CD14-positive monocyte (primary cell): ENCODE measurements around the gene PDE7B. TPM values are rescaled to one million over a fixed set of nuclear protein-coding genes. Genes with fewer than 3 reads are reported as not detected.

Source experiments
- DNase-seq, 3 donors: peaks; one replicate each; pipeline ENCODE4 v3.0.0-alpha.2; 2011 to 2022
- H2AFZ ChIP-seq: 2 replicates; pipeline ENCODE4 v1.6.0; 2012; ENCODE audit warnings: mild to moderate bottlenecking, low read depth, low read length, inconsistent platforms; ENCODE audit not compliant: insufficient read depth, poor library complexity, severe bottlenecking
- H3K27ac ChIP-seq, 2 donors: 1 replicate in 1 of 2; 2 replicates in 1 of 2; pipeline ENCODE4 v1.5.1; 2012 to 2013; ENCODE audit warnings: low read length in 2 of 2, control low read depth in 1 of 2, inconsistent platforms in 1 of 2, low read depth in 1 of 2, mild to moderate bottlenecking in 1 of 2
- H3K27me3 ChIP-seq, 2 donors: one replicate each; pipeline versions ENCODE4 v1.6.0 to v1.6.1; 2011 to 2013; ENCODE audit warnings: low read length in 2 of 2; ENCODE audit not compliant: control insufficient read depth in 2 of 2, insufficient read depth in 2 of 2
- H3K36me3 ChIP-seq, 2 donors: replicated peaks in 1 of 2; 1 replicate in 1 of 2; 2 replicates in 1 of 2; pipeline versions ENCODE4 v1.5.1 to v1.6.1; 2012 to 2013; ENCODE audit warnings: low read length in 2 of 2, control low read depth in 1 of 2, inconsistent platforms in 1 of 2, mild to moderate bottlenecking in 1 of 2; ENCODE audit not compliant: insufficient read depth in 2 of 2, control insufficient read depth in 1 of 2
- H3K4me1 ChIP-seq, 2 donors: 1 replicate in 1 of 2; 2 replicates in 1 of 2; pipeline versions ENCODE4 v1.5.1 to v1.6.1; 2012 to 2013; ENCODE audit warnings: low read length in 2 of 2, control low read depth in 1 of 2, inconsistent platforms in 1 of 2, mild to moderate bottlenecking in 1 of 2, moderate library complexity in 1 of 2; ENCODE audit not compliant: insufficient read depth in 2 of 2, control insufficient read depth in 1 of 2
- H3K4me2 ChIP-seq: replicated peaks from 2 replicates; pipeline ENCODE3; 2012; ENCODE audit warnings: low read length, moderate library complexity, mild to moderate bottlenecking; ENCODE audit not compliant: poor library complexity, severe bottlenecking; ENCODE audit errors: extremely low read depth
- H3K4me3 ChIP-seq, 3 experiments: fragments of 200-600 bp in 1 of 3; sonication (generic) in 1 of 3; replicated peaks in 1 of 3; 1 replicate in 2 of 3; 2 replicates in 1 of 3; pipeline ENCODE4 v1.5.1; 2011 to 2013; ENCODE audit warnings: low read length in 3 of 3, mild to moderate bottlenecking in 3 of 3, control low read depth in 2 of 3, low read depth in 2 of 3, inconsistent platforms in 1 of 3, moderate library complexity in 1 of 3
- H3K79me2 ChIP-seq: 2 replicates; pipeline ENCODE4 v1.6.0; 2012; ENCODE audit warnings: mild to moderate bottlenecking, control low read depth, inconsistent platforms, low read length, moderate library complexity; ENCODE audit not compliant: insufficient read depth
- H3K9ac ChIP-seq: 2 replicates; pipeline ENCODE4 v1.6.0; 2017; ENCODE audit warnings: low read length, mild to moderate bottlenecking; ENCODE audit not compliant: insufficient read depth, poor library complexity, severe bottlenecking
- H3K9me3 ChIP-seq, 2 donors: replicated peaks in 1 of 2; 1 replicate in 1 of 2; 2 replicates in 1 of 2; pipeline versions ENCODE4 v1.5.1 to v1.6.1; 2012 to 2013; ENCODE audit warnings: low read length in 2 of 2, control low read depth in 1 of 2; ENCODE audit not compliant: control insufficient read depth in 1 of 2, insufficient read depth in 1 of 2
- H4K20me1 ChIP-seq: 2 replicates; pipeline ENCODE4 v1.6.0; 2012; ENCODE audit warnings: mild to moderate bottlenecking, low read length, control low read depth, moderate library complexity; ENCODE audit not compliant: insufficient read depth
- H3K27ac Mint-ChIP-seq, 7 donors: one replicate each; pipeline ENCODE4 v1.8.0; 2020; ENCODE audit warnings: mild to moderate bottlenecking in 7 of 7, mixed read lengths in 7 of 7, moderate library complexity in 6 of 7, inconsistent platforms in 2 of 7
- H3K27me3 Mint-ChIP-seq, 3 donors: one replicate each; pipeline ENCODE4 v1.8.0; 2021 to 2022; ENCODE audit warnings: low read depth in 3 of 3, mild to moderate bottlenecking in 3 of 3, mixed read lengths in 3 of 3, moderate library complexity in 3 of 3, inconsistent platforms in 1 of 3
- H3K36me3 Mint-ChIP-seq, 2 donors: one replicate each; pipeline ENCODE4 v1.8.0; 2020; ENCODE audit warnings: mixed read lengths in 2 of 2, inconsistent platforms in 1 of 2, mild to moderate bottlenecking in 1 of 2
- H3K4me1 Mint-ChIP-seq: one replicate; pipeline ENCODE4 v1.8.0; 2020; ENCODE audit warnings: mild to moderate bottlenecking, mixed read lengths
- H3K4me3 Mint-ChIP-seq, 2 donors: one replicate each; pipeline ENCODE4 v1.8.0; 2020; ENCODE audit warnings: mild to moderate bottlenecking in 2 of 2, mixed read lengths in 2 of 2, moderate library complexity in 1 of 2
- H3K9me3 Mint-ChIP-seq, 7 donors: one replicate each; pipeline ENCODE4 v1.8.0; 2020 to 2022; ENCODE audit warnings: mixed read lengths in 7 of 7, mild to moderate bottlenecking in 6 of 7, moderate library complexity in 6 of 7, inconsistent platforms in 2 of 7
- CTCF ChIP-seq: fragments of 200-600 bp; IDR thresholded peaks from one replicate; pipeline ENCODE4 v1.8.0; 2022; ENCODE audit warnings: antibody characterized with exemption, mild to moderate bottlenecking
- WGBS: methylation state at CpG from one replicate; pipeline ENCODE4 v1.1.5; 2013; ENCODE audit warnings: missing lambda C conversion rate; ENCODE audit not compliant: insufficient coverage; 5-methylcytosine and 5-hydroxymethylcytosine counted together
- intact Hi-C, 2 donors: fragments of 100-400 bp; cut with micrococcal nuclease; formaldehyde crosslinking; loops; one replicate each; pipeline versions ENCODE4 v1.15.0 to v1.15.1; 2023
- polyA plus RNA-seq, 3 donors: library from polyadenylated mRNA; depleted of rRNA in 1 of 3; unstranded in 2 of 3; stranded (reverse) in 1 of 3; fragments of 300-500 nt in 2 of 3; fragments of >200 nt in 1 of 3; fragmentation: Illumina TruSeq in 2 of 3; gene quantifications; 1 replicate in 2 of 3; 2 replicates in 1 of 3; pipeline ENCODE4 v1.2.3, GENCODE V29; 2012 to 2021

Gene PDE7B
- polyA plus RNA-seq, 3 donors: 0.37 to 1.1 (median 0.89) TPM

- Histone ChIP-seq H3K36me3 (no peaks in the 10 kb centered on the region), H3K9ac (no peak overlapping the region), H2AFZ (no peak overlapping the region), H4K20me1 (no peaks in the 10 kb centered on the region), H3K27ac (no peak overlapping the region), H3K79me2 (no peaks in the 10 kb centered on the region), H3K9me3 (no peaks in the 10 kb centered on the region), H3K4me2 (no peak overlapping the region), H3K27me3 (no peaks in the 10 kb centered on the region), H3K4me1 (peaks cover 15% of the 10 kb centered on the region in 2 donors), H3K4me3 (no peak overlapping the region)
- intact Hi-C loops: no loop called here
- H3K27ac Mint-ChIP-seq: no peak overlapping the region
- H3K4me1 Mint-ChIP-seq: peaks cover 16% of the 10 kb centered on the region
- no peaks in the 10 kb centered on the region for H3K36me3 Mint-ChIP-seq
- peaks cover 0 to 3% (median 3%) of the 10 kb centered on the region in 3 donors for H3K27me3 Mint-ChIP-seq
- no peak overlapping the region for H3K4me3 Mint-ChIP-seq
- DNase-seq: no peak
- no peak for TF ChIP-seq CTCF
- peaks cover 0 to 1% (median 0%) of the 10 kb centered on the region in 7 donors for H3K9me3 Mint-ChIP-seq
- 93% methylated on average over 6 of the region's 15 CpGs for WGBS
Measured at GRCh38 chr6:136014454-136015437, 163.2 kb downstream of the PDE7B start.

- H3K36me3 Mint-ChIP-seq: no peaks in the 10 kb centered on the region
- no peak overlapping the region for H2AFZ ChIP-seq
- H3K27ac Mint-ChIP-seq: no peak overlapping the region
- no peaks in the 10 kb centered on the region for H3K9me3 ChIP-seq
- no peaks in the 10 kb centered on the region for H3K79me2 ChIP-seq
- no peak overlapping the region for H3K9ac ChIP-seq
- H3K4me1 Mint-ChIP-seq: peaks cover 16% of the 10 kb centered on the region
- H3K36me3 ChIP-seq: no peaks in the 10 kb centered on the region
- intact Hi-C loops: no loop called here
- H4K20me1 ChIP-seq: no peaks in the 10 kb centered on the region
- peaks cover 15% of the 10 kb centered on the region in 2 donors for H3K4me1 ChIP-seq
- H3K9me3 Mint-ChIP-seq: no peaks in the 10 kb centered on the region
- no peak for DNase-seq
- no peak overlapping the region for H3K4me3 ChIP-seq
- H3K27ac ChIP-seq: no peak overlapping the region
- H3K27me3 Mint-ChIP-seq: peaks cover 0 to 3% (median 3%) of the 10 kb centered on the region in 3 donors
- no peak overlapping the region for H3K4me3 Mint-ChIP-seq
- WGBS: 80% methylated on average over 1 of the region's 4 CpGs
- H3K27me3 ChIP-seq: no peaks in the 10 kb centered on the region
- H3K4me2 ChIP-seq: no peak overlapping the region
- no peak for TF ChIP-seq CTCF
Measured at GRCh38 chr6:136015531-136015930, 164.0 kb downstream of the PDE7B start.
